HG02884 (cell line): Measurements from ENCODE around the gene GLB1L2.
"Not testable (repeated sequence)": the region's sequence is repeated elsewhere in the genome, so short reads cannot be mapped to it uniquely, and the experiment has no call there.

Source experiments
- ATAC-seq: cut with Tn5 transposase; IDR thresholded peaks from one replicate; pipeline ENCODE4 v1.9.1; 2021; ENCODE audit warnings: mild to moderate bottlenecking, moderate library complexity; ENCODE audit not compliant: unreplicated experiment

GLB1L2 gene

DNA sequence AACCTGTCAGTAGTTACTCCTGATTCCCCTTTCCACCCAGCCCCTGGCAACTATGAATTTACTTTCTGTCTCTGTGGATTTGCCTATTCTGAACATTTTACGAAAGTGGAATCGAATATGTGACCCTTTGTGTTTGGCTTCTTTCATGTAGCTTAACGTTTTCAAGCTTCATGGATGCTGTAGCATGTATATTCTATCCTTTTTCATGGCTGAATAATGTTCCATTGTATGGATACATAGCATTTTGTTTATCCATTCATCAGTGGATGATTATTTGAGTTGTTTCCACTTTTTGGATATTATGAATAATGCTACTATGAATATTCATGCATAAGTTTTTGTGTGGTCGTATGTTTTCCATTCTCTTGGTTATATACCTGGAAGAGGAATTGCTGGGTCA, 9.2 kb upstream of the GLB1L2 start:
- no peak for ATAC-seq

DNA sequence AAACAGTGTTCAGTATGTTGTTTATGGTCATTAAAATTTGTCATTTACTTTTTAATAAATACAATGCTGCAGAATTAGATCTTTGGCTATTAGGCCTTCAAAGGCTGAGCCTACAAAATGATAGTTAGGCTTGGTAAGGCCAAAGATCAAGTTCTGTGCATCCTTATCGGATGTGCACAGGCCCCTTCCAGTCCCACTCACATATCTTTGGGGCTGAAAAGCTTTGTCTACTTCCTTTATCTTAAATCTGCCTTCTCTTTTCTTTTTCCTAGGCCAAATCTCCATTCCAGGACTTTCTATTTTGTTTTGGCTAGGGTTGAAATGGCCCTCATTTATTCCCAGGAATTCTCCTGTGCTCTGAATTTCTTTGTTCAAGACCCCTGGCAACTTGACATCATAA, 3.4 kb upstream of the GLB1L2 start:
- ATAC-seq, result no peak

GRCh38 chr11:134330611-134331353, 1.0 kb upstream of the GLB1L2 start:
- ATAC-seq, result no peak

DNA sequence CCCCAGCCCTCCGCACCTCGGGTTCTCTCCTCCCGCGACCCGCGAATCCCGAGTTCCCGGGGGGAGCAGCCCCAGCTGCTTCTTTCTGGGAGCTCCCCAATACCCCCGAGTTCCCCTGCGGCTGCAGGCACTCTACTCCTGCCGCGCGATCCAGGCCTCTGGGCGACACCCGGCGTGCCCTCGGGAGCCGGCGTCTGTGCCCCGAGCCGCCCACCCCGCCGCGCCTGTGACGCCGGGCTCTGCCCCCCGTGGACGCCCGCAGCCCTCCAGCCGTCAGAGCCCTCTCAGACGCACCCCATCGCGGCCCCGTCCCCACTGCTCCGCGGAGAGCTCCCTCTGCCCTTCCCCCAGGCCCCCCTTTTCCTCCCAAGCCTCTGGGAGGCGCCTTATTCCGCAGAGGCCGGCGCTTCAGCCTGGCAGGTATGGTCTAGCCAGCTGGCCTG, 422 bp downstream of the GLB1L2 start:
- peak; percentile 12 for ATAC-seq

DNA sequence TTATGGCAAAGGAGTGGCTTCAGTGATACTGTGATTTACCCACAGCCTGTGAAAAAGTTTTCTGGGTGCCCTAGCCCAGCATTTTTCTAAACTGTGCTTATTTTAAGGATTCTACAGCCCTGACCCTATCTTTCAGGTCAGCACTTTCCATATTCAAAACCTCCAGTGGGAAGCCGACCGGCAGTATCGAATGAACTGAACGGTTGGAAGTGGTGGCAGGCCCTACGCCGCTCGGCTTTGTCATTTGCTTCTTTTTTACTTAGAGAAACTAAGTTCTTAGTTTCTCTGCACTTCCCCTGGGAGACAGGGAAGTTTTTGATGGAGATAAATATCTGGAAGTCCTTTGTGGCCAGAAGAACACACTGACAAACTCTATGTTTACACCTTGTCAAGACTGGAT, 994 bp downstream of the GLB1L2 start:
- no peak for ATAC-seq

DNA sequence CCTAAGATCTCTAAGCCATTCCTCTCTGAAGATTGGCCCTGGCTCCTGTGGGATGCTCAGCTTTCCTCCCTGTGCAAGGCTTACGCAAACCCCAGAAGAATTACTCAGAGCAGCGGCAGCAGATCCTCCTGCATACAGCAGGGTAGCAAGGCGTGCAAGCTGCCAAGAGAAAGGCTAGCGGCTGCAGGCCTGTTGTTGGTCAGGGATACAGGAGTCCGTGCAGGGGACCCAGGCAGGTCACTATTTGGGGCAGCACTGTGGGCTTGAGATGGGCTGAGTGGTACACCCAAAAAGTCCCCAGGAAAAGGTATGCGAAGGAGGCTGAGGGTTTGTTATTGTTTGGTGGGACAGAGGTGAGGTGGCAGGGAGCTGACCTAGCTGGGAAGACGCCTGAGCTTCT, 1.5 kb downstream of the GLB1L2 start:
- no peak for ATAC-seq

DNA sequence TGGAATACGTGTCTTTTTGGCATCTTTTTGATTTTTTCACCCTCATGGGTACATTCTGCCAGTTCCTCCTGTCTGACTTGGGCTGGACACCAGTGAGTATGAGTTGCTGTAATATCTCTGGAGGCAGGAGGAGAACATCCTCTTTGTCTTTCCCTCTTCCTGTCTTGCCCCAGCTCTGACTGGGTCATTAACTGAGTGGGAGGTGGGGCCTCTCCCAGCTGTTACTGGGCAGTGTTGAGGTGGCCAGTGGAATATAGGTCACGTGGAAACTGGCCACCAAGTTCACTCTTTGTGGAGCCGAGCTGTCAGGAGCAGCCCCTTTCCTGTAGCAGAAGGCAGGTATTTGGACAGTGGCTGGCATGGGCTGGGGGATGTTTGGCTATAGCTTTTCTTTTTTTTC, 2.2 kb downstream of the GLB1L2 start:
- no peak for ATAC-seq

DNA sequence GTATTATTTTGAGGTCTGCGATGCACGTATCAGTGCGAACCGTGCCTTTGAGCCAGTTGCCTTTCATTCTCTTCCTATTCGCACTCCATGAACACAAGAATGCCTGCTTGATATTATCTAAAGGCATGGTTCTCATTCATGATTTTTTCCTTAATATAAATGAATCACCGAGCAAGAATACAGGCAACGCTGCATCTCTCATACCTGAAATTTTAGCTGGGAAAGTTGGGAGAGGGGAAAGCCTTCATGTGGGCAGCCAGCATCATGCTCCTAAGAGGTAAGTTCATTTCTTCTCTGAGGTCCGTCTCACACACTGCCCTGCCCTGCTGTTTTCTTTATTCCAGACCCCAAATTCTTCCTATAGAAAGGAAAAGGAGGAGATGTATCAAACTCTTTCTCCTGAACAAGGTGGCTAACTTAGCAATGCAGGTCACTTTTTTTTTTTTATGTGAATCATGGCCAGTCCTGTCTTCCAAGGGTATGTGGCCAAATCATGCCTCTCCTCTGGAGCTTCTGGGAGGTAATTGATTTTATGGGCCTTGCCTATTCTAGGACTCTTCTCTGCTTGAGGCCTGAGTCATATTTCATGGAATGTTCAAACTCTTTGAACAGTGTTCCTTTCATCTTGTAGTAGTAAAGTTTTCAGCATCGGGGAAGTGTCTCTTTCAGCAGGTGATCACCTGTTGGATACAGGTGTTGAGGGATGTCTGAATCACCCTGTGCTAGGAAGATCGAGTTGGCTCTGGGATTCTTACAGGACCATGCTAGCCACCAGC, 3.2 kb downstream of the GLB1L2 start:
- no peak for ATAC-seq

DNA sequence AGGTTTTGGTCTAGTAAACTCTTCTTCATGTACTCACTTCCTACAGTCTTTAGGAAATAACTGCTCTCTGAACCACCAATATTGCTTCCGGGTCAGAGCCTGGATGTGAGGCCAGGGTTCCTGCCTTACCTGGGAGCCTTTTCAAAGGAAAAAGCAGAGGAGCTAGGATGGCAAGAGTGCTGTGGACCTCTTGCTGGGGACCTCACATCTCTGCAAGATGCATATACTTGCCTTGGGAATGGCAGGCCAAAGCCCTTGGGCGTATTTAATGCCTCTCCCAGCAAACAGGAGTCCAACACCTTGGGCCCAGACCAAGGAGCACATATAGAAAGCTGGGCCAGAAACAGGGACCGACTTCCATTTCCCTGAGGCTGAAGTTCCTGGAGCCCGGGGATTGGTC, 5.3 kb downstream of the GLB1L2 start:
- ATAC-seq, result no peak

DNA sequence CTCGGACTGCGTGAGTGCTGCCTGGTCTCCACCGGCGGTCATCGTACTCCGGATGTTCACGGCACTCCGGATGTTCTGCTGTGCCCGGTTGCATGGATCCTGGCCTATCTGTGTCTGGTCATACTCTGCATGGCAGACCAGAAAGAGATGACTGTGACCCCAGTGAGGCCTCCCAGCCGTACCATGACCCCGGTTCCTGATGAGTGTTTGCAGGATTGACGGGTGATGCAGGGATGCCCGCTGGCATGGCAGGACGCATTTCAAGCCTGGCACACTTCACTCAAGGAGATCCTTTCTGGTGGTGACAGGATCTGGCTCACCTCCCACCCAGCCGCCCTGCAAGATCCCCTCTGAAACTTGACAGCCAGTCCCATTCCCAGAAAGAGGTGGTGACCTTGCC, 6.3 kb downstream of the GLB1L2 start:
- no peak for ATAC-seq

GRCh38 chr11:134338654-134339053, 6.9 kb downstream of the GLB1L2 start:
- ATAC-seq, result no peak

DNA sequence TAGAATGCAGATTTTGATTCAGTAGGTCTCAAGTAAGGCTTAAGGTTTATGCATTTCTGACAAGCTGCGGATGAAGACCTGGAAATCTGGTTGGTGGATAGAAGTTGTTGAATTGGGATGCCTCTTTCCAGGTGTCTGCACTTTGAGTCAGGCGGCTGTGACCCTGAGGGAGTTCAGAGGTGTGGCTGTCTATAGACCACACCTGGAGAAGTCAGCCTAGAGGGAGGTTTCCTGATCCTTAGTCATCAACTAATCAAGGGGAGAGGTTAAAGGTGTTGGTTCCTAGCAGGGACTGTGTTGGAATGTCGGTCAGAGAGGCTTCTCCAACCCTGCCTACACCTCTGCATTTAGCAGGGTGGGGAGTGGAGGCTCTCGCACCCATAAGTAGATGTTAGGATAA, 8.0 kb downstream of the GLB1L2 start:
- ATAC-seq, result no peak

DNA sequence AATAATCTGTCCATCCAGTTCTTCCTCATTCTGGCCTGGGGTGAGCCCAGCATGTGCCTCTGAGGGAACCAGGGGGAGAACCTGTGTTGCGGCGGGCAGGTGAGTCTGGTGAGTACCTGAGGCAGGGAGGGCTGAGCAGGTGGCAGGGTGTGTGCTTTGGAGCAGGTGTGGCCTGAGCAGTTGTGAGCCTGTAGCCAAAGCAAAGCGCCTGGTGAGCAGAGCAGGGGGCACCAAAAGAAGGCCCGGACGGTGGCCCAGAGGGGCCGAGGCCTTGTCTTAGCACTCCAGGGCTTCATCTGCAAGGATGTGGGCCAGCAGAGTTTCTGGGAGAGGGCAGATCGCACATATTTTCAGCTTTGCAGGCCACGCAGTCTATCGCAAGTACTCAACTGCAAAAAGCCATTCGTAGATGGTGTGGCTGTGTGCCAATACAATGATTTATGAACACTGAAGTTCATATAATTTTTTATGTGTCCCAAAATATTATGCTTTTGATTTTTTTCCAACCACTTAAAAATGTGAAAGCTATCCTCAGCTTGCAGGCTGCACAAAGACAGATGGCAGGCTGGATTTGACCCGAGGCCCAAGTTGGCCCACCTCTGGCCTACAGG, 8.7 kb downstream of the GLB1L2 start:
- ATAC-seq, result no peak

DNA sequence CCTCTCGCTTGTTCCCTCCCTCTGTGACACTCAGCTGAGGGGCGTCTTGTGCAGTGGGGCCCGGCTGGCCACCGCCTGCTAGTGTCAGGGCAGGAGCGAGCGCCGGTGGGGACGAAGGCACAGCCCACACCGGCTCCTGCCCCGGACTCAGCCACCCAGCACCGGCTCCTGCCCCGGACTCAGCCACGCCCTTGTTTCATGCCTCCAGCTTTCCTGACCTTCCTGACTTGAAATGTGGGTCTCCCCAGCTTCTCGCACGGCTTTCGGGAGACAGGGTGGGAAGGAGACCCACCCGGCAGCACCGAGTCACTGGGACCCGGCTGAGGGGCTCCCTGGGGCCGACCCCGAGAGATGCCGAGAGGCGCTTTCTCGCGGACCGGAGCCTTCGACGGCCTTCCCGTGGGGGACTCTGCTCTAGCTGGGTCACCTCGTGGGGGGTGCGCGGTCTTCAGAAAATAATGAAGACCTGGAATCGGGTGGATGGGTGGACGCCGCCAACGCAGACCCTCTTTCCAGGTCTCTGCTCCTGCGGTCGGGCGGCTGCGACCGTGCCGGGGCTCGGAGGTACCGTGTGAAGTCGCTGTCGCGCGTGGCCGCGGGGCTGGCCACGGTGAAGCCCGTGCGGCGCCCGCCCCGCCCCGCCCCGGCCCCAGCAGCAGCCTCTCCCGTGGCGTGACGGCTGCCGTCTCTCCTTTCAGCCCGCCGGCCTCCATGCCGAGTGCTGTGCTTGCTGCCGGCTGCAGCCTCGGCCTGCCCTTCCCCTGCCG, 10.2 kb downstream of the GLB1L2 start:
- ATAC-seq, result no peak

DNA sequence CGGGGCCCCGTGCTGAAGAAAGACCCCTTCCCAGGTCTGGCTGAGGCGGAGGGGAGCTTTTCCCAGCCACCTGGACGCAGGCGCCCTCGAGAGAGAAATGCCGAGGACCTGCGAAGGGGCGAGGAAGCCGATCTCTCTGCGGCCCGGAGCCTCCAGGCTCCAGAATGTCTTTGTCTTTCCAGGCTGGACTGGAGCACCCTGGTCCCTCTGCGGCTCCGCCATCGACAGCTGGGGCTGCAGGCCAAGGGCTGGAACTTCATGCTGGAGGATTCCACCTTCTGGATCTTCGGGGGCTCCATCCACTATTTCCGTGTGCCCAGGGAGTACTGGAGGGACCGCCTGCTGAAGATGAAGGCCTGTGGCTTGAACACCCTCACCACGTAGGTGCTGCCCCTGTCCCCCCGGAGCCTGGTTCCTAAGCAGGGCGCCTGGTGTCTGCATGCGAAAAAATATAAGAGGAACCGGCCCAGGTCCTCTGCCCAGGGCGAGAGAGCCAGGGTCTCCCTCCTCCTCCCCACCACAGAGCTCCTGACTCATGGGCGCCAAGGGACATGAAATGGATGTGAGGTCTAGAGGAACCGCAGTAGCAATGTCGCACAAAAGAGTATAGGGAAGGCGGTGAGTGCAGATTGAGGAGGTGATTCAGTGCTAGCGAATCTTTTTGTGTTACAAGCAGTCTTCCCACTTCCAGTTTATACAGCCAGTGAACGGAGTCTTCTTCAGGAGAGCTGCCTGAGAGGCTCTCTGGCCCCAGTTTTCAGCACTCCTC, 11.0 kb downstream of the GLB1L2 start:
- no peak for ATAC-seq

GRCh38 chr11:134343646-134344045, 11.9 kb downstream of the GLB1L2 start:
- no peak for ATAC-seq

- ATAC-seq, result not testable (repeated sequence)
Observed at GRCh38 chr11:134344497-134345236, 12.9 kb downstream of the GLB1L2 start.

- no peak for ATAC-seq
Observed at GRCh38 chr11:134345237-134345550, 13.4 kb downstream of the GLB1L2 start.

GRCh38 chr11:134346101-134346975, 14.6 kb downstream of the GLB1L2 start:
- ATAC-seq, result no peak
